Measurements from ENCODE around the gene SCYGR1.

GRCh38 chr2:227373389-227373788 lies 14.4 kb downstream of the SCYGR1 start:
- TF ChIP-seq TAF1 (IDR thresholded peaks at IDR 0.05; ENCODE audit: low read depth) (no peak), EP300 (IDR thresholded peaks at IDR 0.05; ENCODE audit: borderline replicate concordance) (no peak), NFIC (IDR thresholded peaks at IDR 0.05) (no peak), TEAD4 (IDR thresholded peaks at IDR 0.05) (no peak), CREB1 (IDR thresholded peaks at IDR 0.05; ENCODE audit: low read depth) (no peak), ZBTB7A (IDR thresholded peaks at IDR 0.05; ENCODE audit: low read depth) (no peak), EGR1 (IDR thresholded peaks at IDR 0.05) (no peak), RAD21 (IDR thresholded peaks at IDR 0.05; ENCODE audit: low read depth) (no peak), REST (IDR thresholded peaks at IDR 0.05; ENCODE audit: low read depth) (no peak), YY1 (IDR thresholded peaks at IDR 0.05; ENCODE audit: low read depth) (no peak), USF1 (IDR thresholded peaks at IDR 0.05) (no peak), FOXM1 (IDR thresholded peaks at IDR 0.05; ENCODE audit: borderline replicate concordance, low read depth) (no peak), CEBPB (IDR thresholded peaks at IDR 0.05) (no peak)
- TF ChIP-seq, protein P1, sequence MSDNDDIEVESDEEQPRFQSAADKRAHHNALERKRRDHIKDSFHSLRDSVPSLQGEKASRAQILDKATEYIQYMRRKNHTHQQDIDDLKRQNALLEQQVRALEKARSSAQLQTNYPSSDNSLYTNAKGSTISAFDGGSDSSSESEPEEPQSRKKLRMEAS (IDR thresholded peaks at IDR 0.05) = no peak

Data from Ishikawa (cell line).